ENCODE results near the gene HYKK.

DNA sequence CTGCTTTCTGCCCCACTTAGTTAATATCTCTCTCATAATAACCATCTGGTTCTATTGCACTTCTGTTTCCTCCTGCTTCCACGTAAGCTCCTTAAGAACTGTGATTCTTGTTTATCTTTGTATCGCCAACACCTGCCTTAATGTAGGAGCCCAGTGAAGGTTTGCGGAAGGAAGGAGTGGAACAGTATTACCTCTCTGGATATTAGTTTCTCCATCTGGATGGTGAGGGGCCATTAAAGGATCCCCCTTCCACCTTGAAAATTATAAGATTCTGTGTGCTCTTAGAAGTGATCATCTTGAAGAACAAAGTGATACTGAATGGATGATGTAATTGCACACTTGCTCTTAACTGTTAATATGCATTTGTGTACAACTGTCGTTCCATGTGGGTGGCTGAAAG, 60.2 kb downstream of the HYKK start:
- TF ChIP-seq, protein P1, sequence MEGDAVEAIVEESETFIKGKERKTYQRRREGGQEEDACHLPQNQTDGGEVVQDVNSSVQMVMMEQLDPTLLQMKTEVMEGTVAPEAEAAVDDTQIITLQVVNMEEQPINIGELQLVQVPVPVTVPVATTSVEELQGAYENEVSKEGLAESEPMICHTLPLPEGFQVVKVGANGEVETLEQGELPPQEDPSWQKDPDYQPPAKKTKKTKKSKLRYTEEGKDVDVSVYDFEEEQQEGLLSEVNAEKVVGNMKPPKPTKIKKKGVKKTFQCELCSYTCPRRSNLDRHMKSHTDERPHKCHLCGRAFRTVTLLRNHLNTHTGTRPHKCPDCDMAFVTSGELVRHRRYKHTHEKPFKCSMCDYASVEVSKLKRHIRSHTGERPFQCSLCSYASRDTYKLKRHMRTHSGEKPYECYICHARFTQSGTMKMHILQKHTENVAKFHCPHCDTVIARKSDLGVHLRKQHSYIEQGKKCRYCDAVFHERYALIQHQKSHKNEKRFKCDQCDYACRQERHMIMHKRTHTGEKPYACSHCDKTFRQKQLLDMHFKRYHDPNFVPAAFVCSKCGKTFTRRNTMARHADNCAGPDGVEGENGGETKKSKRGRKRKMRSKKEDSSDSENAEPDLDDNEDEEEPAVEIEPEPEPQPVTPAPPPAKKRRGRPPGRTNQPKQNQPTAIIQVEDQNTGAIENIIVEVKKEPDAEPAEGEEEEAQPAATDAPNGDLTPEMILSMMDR (IDR thresholded peaks at IDR 0.05): no peak
- TF ChIP-seq POLR2A (IDR thresholded peaks at IDR 0.05): no peak
